ENCODE measurements around the gene GABRR3.

The GABRR3 gene

DNA sequence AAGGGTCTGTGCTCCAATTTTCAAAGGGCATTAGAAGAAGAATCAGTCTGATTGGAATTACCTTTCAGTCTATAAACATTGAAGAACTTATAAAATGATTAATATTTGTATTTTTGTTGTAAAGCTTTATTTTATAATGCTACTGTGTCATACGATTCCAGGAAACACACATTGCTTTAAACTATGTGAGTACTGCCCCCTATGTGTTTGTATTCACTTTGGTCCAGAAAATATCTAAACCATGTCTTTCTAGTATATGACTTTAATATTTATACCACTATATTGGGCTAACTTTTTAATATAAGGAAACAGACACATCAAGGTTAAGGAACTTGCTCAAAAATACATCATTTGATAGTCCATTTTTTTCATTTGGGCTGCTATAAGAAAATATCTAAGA is 59.6 kb downstream of the GABRR3 start:
- H2AFZ ChIP-seq (ENCODE audit: low read length): no peak overlapping the region
- H3K9me3 ChIP-seq (ENCODE audit: low read length): no peaks in the 10 kb centered on the region
- TF ChIP-seq EZH2 (IDR thresholded peaks at IDR 0.05; ENCODE audit: borderline replicate concordance, low read length): no peak
- TF ChIP-seq, protein P1, sequence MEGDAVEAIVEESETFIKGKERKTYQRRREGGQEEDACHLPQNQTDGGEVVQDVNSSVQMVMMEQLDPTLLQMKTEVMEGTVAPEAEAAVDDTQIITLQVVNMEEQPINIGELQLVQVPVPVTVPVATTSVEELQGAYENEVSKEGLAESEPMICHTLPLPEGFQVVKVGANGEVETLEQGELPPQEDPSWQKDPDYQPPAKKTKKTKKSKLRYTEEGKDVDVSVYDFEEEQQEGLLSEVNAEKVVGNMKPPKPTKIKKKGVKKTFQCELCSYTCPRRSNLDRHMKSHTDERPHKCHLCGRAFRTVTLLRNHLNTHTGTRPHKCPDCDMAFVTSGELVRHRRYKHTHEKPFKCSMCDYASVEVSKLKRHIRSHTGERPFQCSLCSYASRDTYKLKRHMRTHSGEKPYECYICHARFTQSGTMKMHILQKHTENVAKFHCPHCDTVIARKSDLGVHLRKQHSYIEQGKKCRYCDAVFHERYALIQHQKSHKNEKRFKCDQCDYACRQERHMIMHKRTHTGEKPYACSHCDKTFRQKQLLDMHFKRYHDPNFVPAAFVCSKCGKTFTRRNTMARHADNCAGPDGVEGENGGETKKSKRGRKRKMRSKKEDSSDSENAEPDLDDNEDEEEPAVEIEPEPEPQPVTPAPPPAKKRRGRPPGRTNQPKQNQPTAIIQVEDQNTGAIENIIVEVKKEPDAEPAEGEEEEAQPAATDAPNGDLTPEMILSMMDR (IDR thresholded peaks at IDR 0.05; ENCODE audit: low read length): peak; percentile 42
- no peak overlapping the region for H3K4me3 ChIP-seq (ENCODE audit: low read depth, low read length, poor library complexity, severe bottlenecking)
- H3K27me3 ChIP-seq (ENCODE audit: insufficient read depth, low read length): no peaks in the 10 kb centered on the region
- peaks cover 12% of the 10 kb centered on the region for H3K79me2 ChIP-seq (ENCODE audit: insufficient read depth, low read length)
- no peak overlapping the region for H3K27ac ChIP-seq (ENCODE audit: low read depth, low read length, poor library complexity, severe bottlenecking)
- H3K9me2 ChIP-seq (ENCODE audit: low read depth, low read length): no peaks in the 10 kb centered on the region
- H3F3A ChIP-seq (ENCODE audit: insufficient read depth, low read length): no peaks in the 10 kb centered on the region
- no peaks in the 10 kb centered on the region for H4K20me1 ChIP-seq (ENCODE audit: insufficient read depth, low read length)
- no peak overlapping the region for H3K4me2 ChIP-seq (ENCODE audit: low read length)
- H3K4me1 ChIP-seq (ENCODE audit: insufficient read depth, low read length, severe bottlenecking): peaks cover 21% of the 10 kb centered on the region
- no peaks in the 10 kb centered on the region for H3K36me3 ChIP-seq (ENCODE audit: insufficient read depth, low read length)
- H3K9ac ChIP-seq (ENCODE audit: low read length): no peak overlapping the region

DNA sequence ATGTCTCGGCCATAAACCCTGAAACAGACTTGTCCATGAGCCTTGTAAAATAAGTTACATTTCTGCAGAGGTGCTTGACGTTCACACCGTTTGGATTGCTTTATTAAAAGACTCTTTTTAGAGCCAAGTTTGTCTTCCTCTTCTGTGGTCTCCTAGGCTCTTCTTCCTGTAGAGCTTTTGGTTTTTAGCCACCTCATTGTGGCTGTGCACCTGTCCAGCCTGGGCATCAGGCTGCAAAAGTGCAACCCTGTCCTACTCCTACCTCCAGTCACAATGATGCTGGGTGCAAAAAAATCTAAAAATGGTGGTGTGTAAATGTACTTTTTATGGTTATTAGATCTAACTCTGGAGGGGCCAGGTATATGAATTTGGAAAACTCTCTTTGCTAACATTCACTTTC is 60.1 kb downstream of the GABRR3 start:
- no peaks in the 10 kb centered on the region for H3K36me3 ChIP-seq (ENCODE audit: insufficient read depth, low read length)
- H4K20me1 ChIP-seq (ENCODE audit: insufficient read depth, low read length): no peaks in the 10 kb centered on the region
- H2AFZ ChIP-seq (ENCODE audit: low read length): no peak overlapping the region; the same call in 1 of the 2 replicates
- no peak overlapping the region for H3K4me2 ChIP-seq (ENCODE audit: low read length)
- no peak overlapping the region for H3K4me3 ChIP-seq (ENCODE audit: low read depth, low read length, poor library complexity, severe bottlenecking)
- peaks cover 17% of the 10 kb centered on the region for H3K79me2 ChIP-seq (ENCODE audit: insufficient read depth, low read length)
- H3K9me2 ChIP-seq (ENCODE audit: low read depth, low read length): no peaks in the 10 kb centered on the region
- H3K9ac ChIP-seq (ENCODE audit: low read length): no peak overlapping the region
- H3K27me3 ChIP-seq (ENCODE audit: insufficient read depth, low read length): no peaks in the 10 kb centered on the region
- no peak overlapping the region for H3K27ac ChIP-seq (ENCODE audit: low read depth, low read length, poor library complexity, severe bottlenecking)
- H3K9me3 ChIP-seq (ENCODE audit: low read length): no peaks in the 10 kb centered on the region
- peaks cover 26% of the 10 kb centered on the region for H3K4me1 ChIP-seq (ENCODE audit: insufficient read depth, low read length, severe bottlenecking)
- H3F3A ChIP-seq (ENCODE audit: insufficient read depth, low read length): no peaks in the 10 kb centered on the region
- TF ChIP-seq, protein P1 (IDR thresholded peaks at IDR 0.05; ENCODE audit: low read length): no peak
- TF ChIP-seq EZH2 (IDR thresholded peaks at IDR 0.05; ENCODE audit: borderline replicate concordance, low read length): no peak

DNA sequence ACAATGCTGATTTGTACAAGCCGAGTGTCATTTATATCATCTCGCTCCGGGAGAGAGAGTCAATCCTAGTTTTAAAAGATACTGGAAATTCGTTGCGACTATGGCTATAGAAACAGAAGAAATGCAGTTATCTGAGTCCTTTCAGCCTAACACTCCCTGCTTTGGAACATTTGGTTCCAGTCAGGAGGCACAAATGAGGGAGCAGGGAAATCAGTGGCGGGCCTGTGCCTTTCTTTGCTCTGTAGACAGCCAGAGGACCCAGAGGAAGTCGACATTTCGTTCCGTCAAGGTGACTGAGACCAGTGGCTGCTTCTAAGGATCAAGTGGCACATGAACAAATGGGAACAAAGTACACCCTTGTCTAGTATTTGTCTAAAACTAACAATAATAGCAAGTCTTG is 62.1 kb downstream of the GABRR3 start:
- Histone ChIP-seq H3K9me2 (ENCODE audit: low read depth, low read length) (no peaks in the 10 kb centered on the region), H3K4me3 (ENCODE audit: low read depth, low read length, poor library complexity, severe bottlenecking) (peak overlapping the region; percentile 73), H3K4me2 (ENCODE audit: low read length) (peak overlapping the region; percentile 95), H2AFZ (ENCODE audit: low read length) (peak overlapping the region; percentile 96; the same call in 1 of the 2 replicates), H3K9me3 (ENCODE audit: low read length) (no peaks in the 10 kb centered on the region), H3K79me2 (ENCODE audit: insufficient read depth, low read length) (peaks cover 27% of the 10 kb centered on the region), H4K20me1 (ENCODE audit: insufficient read depth, low read length) (no peaks in the 10 kb centered on the region), H3K27ac (ENCODE audit: low read depth, low read length, poor library complexity, severe bottlenecking) (no peak overlapping the region), H3F3A (ENCODE audit: insufficient read depth, low read length) (no peaks in the 10 kb centered on the region), H3K36me3 (ENCODE audit: insufficient read depth, low read length) (no peaks in the 10 kb centered on the region), H3K4me1 (ENCODE audit: insufficient read depth, low read length, severe bottlenecking) (peaks cover 33% of the 10 kb centered on the region), H3K9ac (ENCODE audit: low read length) (peak overlapping the region; percentile 82), H3K27me3 (ENCODE audit: insufficient read depth, low read length) (no peaks in the 10 kb centered on the region)
- no peak for TF ChIP-seq EZH2 (IDR thresholded peaks at IDR 0.05; ENCODE audit: borderline replicate concordance, low read length)
- TF ChIP-seq, protein P1 (IDR thresholded peaks at IDR 0.05; ENCODE audit: low read length): no peak
